Hypothalamus (tissue), 51 donors: Measurements from ENCODE around the gene PTGES2.

Experiments
- DNase-seq, 51 donors: peaks; one replicate each; lab custom pipeline; 2025; lab: John Stamatoyannopoulos, UW

PTGES2 gene

DNA sequence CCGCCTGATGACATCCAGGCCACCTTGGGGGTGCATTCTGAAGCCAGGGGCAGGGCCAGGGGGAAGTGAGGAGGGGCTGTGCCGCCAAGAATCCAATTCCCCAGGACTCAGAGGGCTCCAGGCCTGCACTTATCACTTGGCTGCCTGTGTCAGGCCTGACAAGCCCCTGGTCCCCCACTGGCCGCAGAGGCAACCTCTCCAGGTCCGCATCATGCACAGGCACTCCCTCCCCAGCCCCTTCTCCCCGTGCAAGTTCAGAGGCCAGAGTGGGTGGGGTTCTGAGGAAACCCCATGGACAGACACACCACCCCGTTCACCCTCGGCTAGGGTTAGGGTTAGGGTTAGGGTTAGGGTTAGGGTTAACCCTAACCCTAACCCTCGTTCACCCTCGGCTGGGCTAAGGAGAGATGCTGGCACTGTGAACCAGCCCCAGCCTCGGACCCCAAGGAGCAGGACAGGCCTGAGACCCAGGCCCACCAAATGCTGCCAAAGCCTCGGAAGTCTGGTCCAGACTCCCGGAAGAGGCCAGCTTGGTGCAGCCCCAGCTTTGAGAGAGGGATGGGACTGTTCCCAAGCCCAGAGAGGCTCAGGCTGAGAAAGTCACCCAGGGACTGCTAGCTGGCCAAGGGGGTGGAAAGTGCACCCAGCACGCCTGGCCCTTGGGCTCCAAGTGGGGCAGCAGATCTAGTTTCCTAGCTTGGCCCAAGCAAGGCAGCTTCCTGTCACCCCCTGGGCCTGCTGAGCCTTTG, 26.6 kb upstream of the PTGES2 start:
- DNase-seq: no peak

DNA sequence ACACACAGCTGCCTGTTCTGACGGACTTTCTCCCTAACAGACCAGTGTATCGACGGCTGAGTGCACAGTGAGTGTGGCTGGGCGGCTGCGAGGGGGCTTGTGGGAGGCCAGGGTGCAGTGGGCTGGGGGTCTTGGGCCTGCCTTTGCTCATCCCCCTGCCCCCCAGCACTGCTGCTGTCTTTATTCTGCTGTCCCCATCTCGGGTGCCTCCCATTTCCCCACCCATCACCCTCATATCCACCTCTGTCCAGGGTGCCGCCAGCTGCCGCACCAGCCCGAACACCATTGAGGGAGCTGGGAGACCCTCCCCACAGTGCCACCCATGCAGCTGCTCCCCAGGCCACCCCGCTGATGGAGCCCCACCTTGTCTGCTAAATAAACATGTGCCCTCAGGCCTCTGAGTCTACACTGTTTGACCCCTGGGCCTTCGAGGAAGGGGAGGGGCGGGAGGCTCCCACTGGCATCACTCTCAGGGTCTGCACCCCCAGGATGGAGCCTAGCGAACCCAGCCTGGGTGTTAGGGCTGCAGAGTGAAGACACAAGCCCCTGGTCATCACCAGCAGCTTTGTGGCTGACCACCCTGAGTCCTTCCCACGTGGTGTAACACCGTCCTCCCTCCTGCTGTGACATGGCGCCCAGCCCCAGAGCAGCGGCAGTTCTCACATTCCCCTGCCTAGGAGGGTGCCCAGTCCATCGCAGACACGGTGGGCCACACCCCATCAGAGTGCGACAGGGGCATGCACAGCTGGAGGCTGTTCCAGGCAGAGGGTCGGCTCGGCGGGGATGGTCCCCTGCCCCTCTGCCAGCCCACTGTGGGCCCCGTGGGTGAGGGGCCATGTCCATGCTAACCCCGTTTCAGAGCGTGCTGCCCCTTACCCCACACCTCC, 25.8 kb upstream of the PTGES2 start:
- no peak for DNase-seq

DNA sequence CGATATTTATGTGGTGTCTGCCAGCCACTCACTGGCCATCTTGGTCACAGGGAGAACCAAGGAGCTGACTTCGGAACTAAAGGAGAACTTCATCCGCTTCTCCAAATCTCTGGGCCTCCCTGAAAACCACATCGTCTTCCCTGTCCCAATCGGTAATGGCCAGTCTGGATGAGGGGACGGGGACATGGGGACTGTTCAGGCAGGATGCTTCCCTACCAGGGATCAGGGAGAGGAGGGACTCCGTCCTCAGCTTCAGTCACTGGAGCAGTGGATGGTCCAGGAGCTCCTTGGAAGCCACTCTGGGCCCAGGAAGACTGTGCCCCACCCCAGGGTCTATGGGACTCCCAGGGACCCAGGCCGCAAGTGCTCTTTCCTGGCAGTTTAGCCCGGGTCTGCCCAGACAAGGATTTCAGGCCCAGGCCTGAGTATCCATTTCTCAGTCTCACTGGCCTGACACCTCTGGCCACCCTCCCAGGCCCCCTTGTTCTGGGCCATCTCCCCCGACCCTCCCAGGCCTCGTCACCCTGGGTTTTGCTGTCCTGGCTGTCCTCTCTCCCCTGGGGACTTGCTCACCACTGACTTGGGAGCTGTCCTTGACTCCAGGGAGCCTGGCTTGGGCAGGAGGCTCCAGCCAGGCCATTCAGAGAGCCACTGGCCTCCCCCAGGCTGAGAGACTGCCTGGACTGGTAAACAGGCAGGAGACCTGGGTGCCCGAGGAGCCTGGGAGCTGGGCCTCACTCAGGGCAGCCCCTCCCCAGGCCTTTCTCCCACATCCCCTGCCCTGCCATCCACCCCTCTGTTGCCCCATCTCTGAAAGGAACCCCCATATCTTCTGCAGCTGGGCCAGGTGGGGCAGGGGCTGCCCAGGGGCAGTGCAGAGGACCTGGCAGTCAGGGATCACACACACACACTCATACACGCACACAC, 24.9 kb upstream of the PTGES2 start:
- no peak for DNase-seq

DNA sequence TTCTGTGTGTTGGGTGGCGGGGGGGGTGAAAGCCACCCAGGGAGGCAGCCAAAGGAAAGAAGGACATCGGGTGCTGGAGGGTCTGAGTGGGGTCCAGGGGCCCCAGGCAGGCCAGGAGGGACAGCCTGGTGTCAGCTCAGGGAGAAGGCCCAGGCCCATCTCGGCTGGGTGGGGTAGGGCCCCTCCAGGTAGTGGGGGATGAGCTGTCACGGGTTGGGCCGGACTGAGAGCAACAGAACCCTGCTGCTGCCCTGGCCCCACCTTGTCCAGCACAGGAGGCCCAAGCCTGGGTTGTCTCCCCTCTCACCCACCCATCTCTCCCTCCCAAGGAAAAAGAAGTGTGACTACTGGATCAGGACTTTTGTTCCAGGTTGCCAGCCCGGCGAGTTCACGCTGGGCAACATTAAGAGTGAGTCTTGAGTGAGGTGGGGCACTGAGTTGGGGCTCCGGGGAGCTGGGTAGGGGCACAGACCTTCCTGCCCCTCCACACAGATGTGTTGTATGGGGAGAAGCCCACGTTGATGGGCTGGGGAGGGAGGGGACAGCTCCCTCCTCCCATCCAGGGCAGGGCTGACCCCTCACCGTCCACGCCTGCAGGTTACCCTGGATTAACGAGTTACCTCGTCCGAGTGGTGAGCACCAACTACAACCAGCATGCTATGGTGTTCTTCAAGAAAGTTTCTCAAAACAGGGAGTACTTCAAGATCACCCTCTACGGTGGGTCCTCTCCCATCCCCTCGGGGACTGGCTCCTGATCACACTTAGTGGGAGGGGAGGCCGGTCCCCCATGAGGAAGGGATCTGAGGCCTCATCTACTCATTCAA, 24.0 kb upstream of the PTGES2 start:
- DNase-seq: no peak

DNA sequence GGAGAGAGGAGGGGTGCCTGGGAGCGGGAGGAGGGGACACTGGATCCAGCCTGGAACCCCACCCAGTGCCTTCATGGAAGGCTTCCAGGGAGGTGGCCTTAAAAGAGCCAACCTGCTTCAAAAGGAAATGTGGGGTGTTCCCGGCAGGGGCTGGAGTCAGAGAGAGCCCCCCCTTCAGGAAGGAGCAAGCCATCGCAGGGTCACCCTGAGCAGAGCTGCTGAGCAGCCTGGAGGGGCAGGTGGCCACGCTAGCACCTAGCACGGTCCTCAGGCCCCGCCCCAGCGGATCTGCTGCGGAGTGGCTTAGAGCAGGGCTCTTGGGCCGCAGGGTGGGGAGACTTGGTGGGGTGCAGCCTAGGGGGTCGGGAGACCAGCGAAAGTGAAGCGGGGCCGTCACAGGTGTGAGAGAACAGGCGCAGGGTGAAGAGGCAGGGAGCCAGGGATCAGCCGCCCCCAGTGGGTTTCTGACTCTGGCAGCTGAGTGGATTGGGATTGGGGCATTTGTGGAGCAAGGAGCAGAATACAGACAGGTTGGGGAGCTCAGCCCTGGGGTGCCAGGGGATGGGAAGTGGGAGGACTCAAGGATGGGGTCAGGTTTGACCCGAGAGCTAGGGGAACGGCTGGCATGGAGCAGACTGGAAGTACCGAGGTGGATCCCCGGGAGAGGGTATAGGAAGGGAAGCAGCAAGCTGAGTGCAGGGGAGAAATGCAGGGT, 23.2 kb upstream of the PTGES2 start:
- DNase-seq: no peak

DNA sequence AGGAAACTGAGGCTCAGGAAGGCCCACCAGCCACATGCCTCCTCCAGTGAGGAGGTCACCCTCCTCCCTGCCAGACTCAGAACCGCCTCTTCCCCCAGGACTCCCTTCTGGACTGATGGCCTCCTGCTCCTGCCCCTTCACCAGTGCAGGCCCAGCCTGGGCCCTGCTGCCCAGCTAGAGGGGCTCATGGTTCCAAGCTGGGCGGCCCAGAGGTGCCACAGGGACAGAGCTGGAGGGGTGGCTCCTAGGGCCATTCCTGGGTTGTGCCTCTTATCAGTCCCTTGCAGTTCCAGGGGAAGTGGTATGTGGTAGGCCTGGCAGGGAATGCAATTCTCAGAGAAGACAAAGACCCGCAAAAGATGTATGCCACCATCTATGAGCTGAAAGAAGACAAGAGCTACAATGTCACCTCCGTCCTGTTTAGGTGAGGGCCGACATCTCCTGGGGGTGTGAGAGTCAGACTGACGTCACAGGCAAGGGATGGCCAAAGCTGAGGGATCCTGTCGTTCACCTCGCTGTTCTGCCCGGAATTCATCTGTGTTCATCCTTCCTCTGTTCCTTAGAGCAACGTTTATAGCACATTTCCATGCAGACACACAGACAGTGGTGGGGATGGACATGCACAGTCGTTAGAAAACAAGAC, 22.5 kb upstream of the PTGES2 start:
- DNase-seq: no peak

DNA sequence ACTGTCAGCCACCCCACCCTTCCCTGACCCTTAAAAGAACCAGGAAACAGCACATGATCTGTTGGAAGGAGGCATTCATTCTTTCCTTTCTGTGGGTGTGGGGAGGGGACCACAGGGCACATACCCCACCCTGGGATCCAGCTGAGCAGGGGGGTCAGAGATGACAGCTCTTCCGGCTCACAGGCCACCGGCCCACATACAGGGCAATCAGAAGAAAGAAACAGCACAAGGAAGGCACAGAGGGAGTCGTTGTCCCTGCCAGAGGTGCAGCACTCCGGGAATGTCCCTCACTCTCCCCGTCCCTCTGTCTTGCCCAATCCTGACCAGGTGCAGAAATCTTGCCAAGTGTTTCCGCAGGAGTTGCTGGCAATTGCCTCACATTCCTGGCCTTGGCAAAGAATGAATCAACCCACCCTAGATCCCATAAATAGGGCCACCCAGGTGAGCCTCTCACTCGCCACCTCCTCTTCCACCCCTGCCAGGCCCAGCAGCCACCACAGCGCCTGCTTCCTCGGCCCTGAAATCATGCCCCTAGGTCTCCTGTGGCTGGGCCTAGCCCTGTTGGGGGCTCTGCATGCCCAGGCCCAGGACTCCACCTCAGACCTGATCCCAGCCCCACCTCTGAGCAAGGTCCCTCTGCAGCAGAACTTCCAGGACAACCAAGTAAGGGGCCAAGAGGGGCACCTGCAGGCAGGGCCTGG, 21.6 kb upstream of the PTGES2 start, which contains the start of gene LCN2:
LCN2 (plus strand) TSS at position 453 of the 701 bp plus-strand sequence; CDS start at position 526, 73 bp downstream.
- no peak for DNase-seq

DNA sequence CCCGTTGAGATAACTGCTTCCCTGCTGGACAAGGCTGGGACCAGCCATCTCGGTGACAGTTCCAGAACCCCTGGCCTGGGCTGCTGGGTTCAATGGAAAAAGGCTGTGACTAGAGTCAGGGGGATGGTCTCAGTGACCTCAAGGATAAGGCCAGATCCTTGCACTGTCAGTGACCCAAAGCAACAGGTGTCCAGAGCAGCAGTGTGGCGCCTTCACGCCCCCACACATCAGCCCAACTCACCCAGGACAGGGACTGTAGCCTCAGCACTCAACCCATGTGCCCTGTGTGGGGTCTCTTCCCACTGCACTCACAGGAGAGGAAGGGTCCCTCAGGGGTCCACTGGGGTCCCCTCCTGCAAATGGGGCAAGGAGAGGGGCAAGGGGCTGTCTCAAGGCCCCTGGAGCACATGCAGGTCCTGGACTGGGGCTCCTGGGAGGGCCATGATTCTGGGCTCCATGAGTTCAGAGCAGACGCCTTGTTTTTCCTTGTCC, 21.0 kb upstream of the PTGES2 start:
- DNase-seq: no peak

DNA sequence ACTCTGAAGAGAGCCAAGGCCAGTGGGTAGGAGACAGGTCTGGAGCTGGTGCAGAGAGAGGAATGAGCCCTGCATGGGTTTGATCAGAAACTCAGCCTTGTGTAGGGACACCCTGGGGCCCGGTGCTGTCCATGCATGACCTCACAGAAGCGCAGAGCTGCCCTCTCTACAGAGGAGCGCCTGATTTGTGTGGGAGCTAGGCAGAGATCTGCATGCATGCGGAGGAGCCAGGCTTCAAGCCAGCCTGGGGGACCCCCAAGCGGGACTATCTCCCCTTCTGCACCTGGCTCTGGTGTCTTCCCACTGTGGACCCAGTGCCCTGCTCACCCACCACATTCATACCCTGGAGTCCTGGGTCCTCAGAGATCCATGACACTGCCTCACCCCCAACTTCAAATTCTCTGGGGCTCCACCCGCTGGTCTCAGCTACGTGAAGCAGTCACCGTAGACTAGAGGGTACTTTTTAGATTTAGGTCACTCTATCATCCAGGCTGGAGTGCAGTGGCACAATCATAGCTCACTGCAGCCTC, 19.1 kb upstream of the PTGES2 start:
- DNase-seq: no peak

DNA sequence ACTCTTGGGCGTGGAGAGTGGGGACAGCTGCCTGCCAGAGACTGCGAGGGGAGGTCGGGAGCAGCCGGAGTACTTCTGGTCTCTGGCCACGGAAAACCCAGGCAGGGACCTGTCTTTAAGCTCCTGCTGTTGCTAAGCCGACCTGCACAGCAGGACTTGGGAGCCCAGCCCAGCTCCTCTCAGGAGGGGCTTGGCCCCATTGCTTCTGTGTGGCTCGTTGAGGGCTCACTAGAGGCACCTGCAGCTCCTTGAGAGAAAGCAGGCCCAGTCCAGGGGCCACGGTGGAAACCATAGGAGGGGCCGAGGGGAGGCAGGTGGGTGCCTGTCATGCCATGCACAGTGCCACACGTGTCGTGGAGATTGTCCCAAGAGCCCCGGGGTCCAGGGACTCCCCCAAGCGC, 18.4 kb upstream of the PTGES2 start:
- DNase-seq: no peak

DNA sequence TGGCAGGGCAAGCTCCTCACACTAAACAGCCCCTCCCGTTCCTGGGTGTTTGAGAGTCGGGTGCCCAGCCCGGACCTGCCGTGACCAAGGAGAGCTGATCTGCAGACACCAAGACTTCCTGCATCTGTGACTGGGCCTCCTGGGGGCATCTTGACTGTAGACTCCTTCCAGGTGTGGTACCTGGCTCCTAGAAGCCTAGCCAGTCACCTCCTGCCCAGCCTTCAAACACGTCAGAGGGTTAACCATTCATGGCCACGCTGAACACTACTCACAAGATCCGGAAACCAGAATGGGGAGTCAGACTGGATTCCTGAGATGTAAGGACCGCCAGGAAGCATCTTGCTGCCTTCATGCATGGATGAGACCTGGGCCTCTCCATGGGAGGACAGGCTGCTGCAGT, 18.0 kb upstream of the PTGES2 start:
- no peak for DNase-seq

DNA sequence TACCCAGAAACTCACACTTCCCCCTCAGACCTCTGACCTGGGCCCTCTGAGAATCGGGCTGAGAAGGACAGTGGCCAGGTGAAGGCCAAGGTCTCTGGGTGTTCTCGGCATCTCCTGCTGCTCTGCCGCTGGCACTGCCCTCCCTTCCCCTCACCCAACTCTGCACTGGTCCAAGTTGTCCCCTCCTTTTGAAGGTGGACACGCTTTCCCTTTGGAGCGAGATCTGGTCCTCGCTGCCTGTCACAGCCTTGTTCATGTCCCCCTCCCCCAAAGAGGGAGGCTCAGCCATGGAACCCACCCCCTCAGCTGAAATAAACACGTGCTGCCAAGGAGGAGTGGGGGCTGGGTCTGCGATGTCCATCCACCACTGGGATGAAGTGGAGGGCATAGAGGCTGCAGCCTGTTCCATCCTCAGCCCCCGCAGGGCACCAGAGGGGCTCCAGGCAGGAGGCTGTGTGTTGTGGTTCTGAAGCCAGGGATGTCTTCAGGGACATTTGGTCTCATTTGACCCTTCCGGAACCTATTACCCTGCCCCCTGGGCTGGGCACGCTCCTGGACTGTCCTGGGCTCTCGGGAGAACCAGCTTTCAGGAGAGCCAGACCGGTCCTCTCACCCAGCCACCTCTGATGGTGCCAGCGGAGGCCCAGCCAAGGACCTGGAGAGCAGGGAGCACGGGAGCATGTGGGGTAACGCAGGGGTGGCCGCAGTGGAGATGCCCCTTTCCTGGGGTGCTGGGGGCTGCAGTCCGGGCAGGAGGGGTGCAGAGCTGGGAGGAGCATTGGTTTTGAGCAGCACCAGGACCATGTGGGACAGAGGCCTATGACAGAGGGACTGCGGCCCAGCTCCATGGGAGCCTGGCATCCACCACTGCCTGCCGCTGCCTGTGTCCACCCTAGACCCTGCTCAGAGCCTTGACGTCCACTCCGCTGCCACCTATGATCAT, 17.0 kb upstream of the PTGES2 start:
- no peak for DNase-seq

DNA sequence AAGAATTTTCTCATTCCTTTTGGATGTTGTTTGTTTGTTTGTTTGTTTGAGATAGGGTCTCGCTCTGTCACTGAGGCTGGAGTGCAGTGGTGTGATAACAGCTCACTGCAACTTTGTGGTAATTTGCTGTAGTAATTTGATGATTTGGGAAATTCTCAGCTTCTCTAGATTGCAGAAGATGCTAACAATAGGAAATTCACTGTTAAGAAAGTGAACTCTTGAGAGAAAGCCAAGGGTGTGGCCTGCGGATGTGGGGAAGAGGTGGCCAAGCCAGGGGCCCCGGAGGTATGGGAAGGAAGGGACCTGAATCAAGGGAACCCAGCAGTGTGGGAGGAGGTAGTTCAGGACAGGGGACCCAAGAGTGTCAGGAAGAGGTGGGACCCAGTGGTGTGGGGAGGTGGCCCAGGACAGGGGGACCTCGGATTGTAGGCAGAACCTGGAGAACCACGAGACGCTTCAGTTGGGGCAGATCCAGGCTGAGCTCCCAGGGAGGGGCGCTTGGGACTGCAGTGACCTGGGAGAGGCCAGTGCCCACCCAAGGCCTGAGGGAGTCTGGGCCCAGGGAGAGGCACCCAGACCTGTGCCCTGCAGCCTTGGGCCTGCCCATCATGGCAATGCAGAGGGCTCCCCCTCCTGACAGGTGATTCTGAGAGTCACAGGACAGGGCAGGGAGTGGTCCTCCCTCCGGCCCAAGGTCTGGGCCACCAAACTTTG, 16.2 kb upstream of the PTGES2 start:
- no peak for DNase-seq

DNA sequence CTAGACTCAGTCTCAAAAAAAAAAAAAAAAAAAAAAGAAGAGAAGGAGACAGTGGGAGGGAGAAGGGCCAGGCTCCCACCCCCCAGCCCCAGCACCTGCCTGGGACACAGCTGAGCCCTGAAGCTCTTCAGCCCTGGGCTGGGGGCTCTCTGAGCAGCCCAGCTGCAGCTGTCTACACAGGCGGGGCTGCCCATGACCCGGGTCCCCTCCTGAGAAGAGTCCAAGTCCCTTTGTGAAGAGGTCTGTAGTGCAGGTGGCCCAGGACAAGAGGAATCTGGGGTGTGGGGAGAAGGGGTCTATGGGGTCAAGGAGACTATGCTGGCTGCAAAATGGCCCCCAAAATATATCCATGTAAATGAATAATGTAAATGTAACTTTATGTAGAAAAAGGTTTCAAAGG, 15.1 kb upstream of the PTGES2 start:
- DNase-seq: no peak

DNA sequence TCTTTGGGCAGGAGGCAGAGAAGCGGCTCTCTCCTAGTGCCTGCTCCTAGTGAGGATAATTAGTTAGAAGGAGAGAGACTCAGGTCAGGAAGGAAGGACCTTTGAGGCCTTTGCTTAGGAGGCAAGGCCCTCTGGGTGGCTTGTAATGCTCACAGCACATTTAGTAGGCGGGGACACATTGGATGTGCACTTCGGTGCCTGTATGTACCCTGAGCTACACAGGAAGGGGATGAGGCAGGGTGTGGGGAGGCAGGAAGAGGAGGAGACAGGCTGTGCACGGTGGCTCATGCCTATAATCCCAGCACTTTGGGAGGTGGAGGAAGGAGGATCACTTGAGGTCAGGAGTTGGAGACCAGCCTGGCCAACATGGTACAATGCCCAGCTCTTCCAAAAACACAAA, 14.5 kb upstream of the PTGES2 start:
- no peak for DNase-seq

DNA sequence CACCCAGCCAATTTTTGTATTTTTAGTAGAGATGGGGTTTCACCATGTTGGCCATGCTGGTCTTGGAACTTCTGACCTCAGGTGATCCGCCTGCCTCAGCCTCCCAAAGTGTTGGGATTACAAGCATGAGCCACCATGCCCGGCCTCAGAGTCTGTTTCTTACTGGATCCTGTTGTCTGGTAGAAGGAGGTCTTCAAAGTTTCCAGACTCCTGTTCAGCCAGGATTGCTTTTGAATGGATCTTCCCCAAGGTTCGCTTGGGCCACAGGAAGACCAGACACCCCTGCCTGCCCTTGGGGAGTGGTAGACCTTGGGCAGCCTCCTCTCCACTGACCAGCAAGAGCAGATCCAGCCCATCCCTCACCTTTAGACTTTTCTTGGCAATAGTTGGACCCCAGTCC, 14.1 kb upstream of the PTGES2 start:
- DNase-seq: no peak
